ENCODE measurements around the gene NECTIN3.

NECTIN3 gene, protein sequence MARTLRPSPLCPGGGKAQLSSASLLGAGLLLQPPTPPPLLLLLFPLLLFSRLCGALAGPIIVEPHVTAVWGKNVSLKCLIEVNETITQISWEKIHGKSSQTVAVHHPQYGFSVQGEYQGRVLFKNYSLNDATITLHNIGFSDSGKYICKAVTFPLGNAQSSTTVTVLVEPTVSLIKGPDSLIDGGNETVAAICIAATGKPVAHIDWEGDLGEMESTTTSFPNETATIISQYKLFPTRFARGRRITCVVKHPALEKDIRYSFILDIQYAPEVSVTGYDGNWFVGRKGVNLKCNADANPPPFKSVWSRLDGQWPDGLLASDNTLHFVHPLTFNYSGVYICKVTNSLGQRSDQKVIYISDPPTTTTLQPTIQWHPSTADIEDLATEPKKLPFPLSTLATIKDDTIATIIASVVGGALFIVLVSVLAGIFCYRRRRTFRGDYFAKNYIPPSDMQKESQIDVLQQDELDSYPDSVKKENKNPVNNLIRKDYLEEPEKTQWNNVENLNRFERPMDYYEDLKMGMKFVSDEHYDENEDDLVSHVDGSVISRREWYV

DNA sequence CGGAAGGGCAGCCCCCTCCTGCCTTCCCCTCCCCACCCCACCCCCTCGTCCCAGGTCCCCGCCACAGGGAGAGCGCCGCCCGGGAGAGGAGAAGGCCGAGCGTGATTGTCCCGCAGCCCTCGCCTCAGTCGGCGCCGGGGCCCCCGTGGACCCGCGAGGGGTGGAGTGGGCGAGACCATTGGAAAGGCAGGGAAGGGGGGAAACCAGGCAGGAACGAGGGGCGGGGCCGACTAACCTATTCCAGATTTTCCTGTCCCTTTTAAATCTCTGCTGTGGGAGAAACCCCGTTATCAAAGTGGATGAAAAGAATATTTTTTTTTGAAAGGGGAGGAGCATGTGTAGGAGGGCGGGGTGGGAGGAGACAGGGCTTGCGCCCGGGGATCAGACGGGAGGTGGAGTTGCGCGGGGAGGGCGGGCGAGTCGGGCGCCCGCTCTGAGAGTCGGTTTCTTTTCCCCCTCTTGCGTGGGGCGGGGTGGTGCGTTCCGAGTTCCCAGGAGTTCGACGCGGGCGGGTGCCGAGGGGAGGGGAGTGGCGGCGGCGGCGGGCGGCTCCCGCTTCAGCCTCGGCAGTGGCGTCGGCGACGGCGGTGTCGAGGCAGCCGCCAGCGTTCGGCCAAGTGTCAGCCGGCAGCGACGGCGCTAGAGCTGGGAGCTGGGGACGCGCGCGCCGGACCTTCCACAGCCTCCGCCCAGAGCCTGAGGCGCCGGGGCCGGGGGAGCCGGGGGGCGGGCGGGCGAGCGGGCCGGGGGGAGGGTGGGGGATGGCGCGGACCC, at the start of gene NECTIN3:
Gene NECTIN3, plus strand, starts transcription at position 560 of the 774 bp plus-strand sequence. Its CDS starts 202 bp downstream, at position 762.
- DNase-seq (ENCODE audit: low read depth) = peak; percentile 83

GRCh38 chr3:111027868-111028267, 43.7 kb upstream of the NECTIN3 start:
- DNase-seq (ENCODE audit: low read depth) = no peak

DNA sequence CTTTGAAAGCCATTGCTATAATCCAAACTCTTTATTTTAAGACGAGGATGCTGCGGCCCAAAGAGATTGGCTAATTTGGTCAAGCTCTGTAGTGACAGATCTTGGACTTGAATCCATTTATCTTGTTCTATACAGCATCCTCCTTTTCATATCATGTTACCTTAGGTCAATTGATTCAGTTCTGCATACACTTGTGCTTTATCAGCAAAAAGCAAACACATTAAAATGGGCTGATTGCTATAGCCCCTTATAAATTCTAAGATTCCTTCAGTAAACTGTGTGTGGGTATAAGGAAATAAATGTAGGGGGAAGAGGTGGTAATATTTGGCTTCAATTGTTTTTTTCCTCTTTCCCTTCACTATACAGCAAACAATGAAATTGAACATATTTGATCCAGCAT, 40.1 kb upstream of the NECTIN3 start:
- DNase-seq (ENCODE audit: low read depth) = no peak

DNA sequence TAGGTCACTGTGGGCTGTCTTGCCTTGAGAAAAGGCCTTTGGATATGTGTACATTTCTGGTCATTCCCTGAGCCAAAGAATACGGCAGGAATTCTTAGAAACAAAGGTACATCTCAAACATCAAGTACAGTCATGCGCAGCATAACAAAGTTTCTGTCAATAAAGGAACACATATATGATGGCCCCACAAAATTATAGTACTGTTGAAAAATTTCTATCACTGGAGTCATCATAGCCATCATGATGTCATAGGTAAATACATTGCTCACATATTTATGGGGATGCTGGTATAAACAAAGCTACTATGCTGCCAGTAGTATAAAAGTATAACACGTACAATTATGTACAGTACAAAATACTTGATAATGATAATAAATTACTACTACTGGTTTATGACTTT, 38.9 kb upstream of the NECTIN3 start:
- DNase-seq (ENCODE audit: low read depth) = no peak

DNA sequence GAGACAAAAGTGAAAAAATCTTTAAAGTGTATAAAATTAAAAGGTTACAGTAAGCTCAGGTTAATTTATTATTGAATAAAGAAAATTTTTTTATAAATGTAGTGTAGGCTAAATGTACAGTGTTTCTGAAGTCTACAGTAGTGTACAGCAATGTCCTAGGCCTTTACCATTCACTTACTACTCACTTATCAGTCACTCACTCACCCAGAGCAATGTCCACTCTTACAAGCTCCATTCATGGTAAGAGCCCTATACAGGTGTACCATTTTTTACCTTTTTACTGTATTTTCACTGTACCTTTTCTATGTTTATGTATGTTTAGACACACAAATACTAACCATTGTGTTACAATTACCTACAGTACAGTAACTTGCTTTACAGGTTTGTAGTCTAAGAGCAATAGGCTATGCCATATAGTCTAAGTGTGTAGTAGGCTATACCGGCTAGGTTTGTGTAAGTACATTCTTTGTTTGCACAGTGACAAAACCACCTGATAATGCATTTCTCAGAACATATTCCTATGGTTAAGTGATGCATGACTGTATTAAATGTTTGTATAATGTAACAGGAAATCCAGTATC, 38.1 kb upstream of the NECTIN3 start:
- DNase-seq (ENCODE audit: low read depth) = no peak

GRCh38 chr3:111035316-111035715, 36.3 kb upstream of the NECTIN3 start:
- DNase-seq (ENCODE audit: low read depth) = no peak

- no peak for DNase-seq (ENCODE audit: low read depth)
Measured at GRCh38 chr3:111035902-111036301, 35.7 kb upstream of the NECTIN3 start.

DNA sequence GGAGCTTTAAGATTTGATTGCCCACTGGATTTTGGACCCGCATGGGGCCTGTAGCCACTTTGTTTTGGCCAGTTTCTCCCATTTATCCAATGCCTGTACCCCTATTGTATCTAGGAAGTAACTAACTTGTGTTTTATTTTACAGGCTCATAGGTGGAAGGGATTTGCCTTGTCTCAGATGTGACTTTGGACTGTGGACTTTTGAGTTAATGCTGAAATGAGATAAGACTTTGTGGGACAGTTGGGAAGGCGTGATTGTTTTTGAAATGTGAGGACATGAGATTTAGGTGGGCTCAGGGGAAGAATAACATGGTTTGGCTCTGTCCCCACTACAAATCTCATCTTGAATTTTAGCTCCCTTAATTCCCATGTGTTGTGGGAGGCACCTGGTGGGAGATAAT, 30.7 kb upstream of the NECTIN3 start:
- no peak for DNase-seq (ENCODE audit: low read depth)

DNA sequence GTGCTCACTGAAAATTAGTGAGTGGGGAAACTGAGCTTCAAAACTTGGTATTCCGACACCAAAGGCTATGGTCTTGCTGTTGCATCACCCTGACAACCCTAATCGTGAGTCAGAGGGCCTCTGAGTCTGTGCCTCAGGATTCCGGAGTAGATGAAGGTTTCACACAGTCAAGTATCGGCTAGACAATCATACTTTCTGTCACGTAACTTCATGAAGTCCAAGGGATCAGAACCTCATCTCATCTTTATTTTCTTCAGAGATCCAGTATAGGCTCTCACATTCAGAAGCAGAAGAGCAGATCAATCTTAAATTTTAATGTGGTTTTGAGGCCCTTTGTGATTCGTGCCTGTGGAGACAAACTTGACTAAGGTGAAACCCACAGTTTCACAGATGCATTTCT, 26.1 kb upstream of the NECTIN3 start:
- no peak for DNase-seq (ENCODE audit: low read depth)

DNA sequence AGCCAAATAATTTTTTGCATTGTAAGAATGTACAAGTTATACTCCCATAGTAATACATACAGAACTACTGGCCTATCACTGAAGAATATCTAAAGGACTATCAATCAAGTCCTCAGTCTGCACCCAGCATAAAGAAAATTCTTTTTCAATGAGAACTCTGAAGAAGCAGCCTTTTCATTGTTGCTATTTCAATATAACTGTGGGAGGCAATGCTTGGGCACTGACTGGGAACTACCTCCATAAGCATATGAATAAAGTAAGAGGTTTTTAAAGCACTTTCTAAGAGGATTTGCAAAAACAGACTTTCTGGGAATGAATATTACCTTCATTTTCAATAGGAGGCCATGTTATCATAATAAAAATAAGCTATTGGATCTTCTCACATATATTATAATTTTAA, 24.6 kb upstream of the NECTIN3 start:
- DNase-seq (ENCODE audit: low read depth) = no peak

GRCh38 chr3:111047812-111048435, 23.7 kb upstream of the NECTIN3 start:
- no peak for DNase-seq (ENCODE audit: low read depth)

GRCh38 chr3:111051354-111051753, 20.3 kb upstream of the NECTIN3 start:
- DNase-seq (ENCODE audit: low read depth) = no peak

DNA sequence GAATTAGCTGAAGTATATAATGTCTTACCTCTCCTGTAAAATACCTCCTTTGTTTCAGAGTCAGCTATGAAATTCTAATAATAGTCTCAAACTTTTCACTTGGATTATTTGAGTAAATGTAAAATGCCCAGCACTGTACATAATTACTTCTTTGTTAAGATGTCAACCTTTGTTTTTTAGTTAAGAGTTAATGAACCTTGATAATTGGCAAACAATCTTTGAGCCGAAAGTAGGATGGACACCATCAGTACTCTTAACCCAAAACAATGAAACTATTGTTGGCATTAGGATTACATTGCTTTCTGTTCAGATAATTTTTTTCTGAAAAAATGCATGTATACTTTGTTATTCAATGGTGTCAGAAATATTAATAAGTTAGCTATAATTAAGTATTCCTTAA, 3.0 kb upstream of the NECTIN3 start:
- no peak for DNase-seq (ENCODE audit: low read depth)

DNA sequence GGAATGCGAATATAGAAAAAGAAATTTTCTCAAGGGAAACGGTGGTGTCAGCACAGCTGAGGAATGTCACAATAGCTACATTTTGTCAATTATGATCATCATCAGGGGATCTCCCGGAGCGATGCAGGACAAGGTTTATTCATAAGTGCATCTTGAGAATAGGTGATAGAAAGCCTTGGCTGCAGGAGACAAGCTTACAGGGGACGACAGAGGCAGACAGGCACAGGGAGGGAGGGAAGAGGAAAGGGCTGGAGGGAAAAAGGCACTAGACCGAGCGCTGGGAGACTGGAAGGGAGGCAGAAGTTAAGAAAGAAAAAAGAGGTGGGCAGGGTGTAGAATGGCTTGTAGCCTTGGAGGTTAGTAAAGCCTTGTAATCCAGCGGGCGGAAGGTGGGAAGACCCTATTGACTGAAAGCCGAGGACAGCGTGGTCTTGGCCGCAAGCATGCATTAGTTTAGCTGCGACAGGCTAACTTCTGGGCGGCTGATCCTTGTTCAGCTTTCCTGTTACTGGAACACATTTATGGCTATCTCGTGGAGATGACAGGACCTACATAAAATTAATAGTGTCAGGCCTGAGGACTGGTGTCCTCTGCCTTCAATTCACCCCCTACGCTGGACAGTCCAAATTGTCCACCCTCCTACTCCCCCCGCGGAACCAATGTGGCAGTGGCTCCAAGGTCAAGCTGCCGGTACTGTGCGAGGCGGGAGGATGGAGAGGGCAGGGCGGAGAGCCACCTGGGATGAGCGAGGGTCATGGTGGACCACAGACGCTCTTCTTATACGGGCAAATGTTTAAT, 1.4 kb upstream of the NECTIN3 start:
- no peak for DNase-seq (ENCODE audit: low read depth)

GRCh38 chr3:111070772-111071256, 802 bp upstream of the NECTIN3 start:
- DNase-seq (ENCODE audit: low read depth) = no peak

DNA sequence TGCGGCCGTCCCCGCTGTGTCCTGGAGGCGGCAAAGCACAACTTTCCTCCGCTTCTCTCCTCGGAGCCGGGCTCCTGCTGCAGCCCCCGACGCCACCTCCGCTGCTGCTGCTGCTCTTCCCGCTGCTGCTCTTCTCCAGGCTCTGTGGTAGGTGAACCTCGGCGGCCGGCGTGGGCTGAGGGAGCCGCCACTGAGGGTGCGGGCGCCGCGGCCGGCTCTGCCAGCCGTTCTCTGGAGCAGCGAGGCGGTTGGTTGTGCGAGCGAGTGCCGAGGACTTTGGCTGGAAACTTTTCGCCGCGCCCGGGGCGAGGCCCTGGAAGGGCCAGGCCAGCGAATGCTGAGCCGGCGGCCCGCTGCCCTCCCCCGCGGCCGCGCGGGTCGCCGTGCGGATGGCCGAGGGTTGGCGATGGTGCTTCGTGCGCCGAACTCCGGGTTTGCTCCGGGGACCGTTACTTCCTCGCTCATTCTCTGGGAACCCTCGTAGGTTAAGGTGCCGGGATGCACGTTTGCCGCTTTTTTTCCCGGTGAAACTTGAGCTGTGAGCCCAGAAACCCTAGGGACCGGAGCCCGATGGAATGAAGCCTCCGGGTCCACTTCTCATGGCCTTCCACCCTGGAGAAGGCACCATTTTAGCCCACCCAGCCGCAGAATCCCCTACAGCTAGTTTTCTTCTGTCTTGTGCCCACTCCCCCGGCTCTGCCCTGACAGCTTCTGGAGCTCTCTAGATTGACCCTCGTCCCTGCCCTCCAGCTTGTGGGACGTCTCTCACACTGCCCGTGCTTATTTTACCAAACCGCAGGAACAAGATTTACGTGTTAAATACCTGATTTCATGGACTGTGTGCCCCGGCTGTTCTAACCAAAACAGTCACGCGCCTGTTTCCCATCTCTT, 660 bp downstream of the NECTIN3 start:
- DNase-seq (ENCODE audit: low read depth) = peak; percentile 14

DNA sequence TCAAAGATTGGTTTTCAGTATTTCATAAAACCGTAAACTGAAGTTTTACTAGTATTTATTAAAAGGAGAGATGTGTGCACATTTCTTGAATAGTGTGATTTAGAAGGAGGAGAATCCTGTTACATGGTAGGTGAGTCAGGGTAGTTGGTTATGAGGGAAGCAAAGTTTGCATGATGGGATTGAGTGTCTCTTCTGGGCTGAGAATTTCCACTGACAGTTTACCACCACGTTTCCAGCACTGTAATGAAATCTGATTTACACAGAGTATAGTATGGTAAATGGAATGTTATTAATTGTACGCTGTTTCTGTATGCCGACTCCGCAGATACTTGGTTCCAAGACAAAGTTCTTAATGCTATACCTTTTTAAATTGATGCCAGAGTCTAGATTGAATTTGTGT, 1.6 kb downstream of the NECTIN3 start:
- no peak for DNase-seq (ENCODE audit: low read depth)

DNA sequence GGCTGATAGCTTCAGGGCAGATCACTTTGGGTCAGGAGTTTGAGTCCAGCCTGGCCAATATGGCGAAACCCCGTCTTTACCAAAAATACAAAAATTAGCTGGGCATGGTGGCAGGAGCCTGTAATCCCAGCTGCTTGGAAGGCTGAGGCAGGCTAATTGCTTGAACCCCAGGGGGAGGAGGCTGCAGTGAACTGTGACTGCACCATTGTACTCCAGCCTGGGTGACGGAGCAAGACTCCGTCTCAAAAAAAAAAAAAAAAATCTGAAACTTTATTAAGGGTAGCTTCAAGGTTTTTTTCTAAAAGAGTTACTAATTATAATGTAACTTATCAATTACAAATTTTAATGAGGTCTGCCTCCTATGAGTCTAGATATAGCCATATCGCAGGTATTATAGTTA, 5.1 kb downstream of the NECTIN3 start:
- DNase-seq (ENCODE audit: low read depth) = no peak

- no peak for DNase-seq (ENCODE audit: low read depth)
Measured at GRCh38 chr3:111077369-111077768, 5.8 kb downstream of the NECTIN3 start.

DNA sequence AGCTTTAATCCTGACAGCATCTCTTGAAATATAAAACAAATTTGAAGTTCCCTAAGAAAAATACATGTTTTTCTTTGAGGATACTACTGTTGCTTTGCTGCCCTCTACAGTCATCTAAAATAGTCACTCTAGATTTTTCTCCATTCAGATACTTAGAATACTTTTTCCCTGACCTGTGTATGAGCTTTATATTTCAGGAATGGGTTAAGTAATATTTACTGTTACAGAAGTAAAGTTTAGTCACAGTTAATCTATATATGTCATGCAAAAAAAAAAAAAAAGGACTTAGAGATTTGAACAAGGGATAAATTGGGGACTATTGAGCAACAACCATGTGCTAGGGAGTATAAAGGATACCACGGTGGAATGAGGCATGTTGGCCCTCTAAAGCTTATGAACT, 8.8 kb downstream of the NECTIN3 start:
- DNase-seq (ENCODE audit: low read depth) = no peak
